GM12873 (cell line): ENCODE measurements around the gene PRUNE2.

Source experiments
- TF ChIP-seq, protein P1 (sequence below): IDR thresholded peaks from 2 replicates; pipeline ENCODE4 v1.5.1; 2012; ENCODE audit warnings: low read depth, mild to moderate bottlenecking, moderate library complexity, low read length, control low read depth; ENCODE audit not compliant: insufficient read depth; ENCODE audit errors: missing control alignments

Gene PRUNE2

DNA sequence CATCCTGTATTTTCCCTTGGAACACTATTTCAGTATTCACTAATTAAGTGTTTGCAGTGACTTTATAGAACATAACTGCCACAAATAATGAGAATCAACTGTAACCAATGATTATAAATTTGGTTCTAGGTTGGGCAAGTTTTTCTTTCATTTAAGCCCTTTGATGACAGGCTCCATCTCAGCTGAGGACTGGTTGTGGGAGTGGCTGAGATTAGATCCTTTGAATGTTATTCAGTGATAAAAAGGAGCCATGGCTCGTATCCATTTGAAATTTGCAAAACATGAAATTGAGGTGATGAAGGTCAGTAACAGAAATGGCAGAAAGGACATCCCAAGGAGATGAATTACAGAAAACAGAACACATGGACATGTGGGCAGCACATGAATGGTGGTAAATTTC, 279.8 kb downstream of the PRUNE2 start:
- TF ChIP-seq, protein P1, sequence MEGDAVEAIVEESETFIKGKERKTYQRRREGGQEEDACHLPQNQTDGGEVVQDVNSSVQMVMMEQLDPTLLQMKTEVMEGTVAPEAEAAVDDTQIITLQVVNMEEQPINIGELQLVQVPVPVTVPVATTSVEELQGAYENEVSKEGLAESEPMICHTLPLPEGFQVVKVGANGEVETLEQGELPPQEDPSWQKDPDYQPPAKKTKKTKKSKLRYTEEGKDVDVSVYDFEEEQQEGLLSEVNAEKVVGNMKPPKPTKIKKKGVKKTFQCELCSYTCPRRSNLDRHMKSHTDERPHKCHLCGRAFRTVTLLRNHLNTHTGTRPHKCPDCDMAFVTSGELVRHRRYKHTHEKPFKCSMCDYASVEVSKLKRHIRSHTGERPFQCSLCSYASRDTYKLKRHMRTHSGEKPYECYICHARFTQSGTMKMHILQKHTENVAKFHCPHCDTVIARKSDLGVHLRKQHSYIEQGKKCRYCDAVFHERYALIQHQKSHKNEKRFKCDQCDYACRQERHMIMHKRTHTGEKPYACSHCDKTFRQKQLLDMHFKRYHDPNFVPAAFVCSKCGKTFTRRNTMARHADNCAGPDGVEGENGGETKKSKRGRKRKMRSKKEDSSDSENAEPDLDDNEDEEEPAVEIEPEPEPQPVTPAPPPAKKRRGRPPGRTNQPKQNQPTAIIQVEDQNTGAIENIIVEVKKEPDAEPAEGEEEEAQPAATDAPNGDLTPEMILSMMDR, result no peak

DNA sequence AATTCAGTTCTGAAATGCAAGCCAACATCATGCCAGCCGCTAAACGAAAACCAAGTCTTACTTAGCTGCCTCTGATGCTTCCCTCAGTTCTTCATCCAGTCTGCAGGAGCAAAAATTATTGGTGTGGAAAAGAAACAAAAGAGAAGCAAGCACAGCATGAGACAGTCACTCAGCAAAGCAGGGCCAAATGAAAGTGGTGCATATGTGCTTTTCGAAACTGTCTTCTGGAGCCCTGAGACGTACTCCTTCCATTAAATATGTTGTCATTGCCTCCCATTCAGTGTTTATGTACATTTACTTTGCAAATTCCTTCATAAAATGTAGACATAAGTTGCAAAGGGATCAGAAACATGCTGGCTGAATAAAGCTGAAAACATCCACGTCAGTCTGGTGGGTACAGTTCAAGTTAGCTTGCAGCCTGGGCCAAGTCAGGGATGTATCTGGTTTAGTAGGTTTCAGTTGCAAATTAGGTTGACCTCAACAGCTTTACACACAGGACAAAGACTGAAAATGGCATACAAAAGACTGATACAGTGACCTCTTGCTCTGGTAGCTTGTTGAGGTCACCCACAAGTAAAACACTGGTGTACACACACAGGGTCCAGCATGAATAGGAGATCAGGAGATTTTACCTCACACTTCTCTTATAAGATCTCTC, 281.4 kb downstream of the PRUNE2 start:
- TF ChIP-seq, protein P1, result no peak

DNA sequence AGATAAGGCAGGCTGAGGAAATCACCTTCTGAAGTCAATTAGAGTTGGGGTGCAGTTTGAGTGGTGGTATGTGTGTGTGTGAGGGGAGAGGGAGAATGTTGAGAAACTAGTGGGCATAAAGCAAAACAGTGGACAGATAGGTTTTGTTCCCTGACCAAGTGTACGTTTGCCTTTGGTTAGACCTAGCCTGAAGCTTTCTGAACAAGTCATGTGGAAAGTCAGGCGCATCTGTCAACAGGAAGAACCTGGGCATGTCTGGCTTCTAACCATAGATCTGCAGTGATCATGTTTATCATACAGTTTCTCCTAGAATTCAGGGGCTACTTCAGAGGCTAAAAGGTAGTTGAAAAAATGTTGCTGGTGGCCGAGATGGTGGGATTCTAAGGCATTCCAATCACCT, 284.9 kb downstream of the PRUNE2 start:
- TF ChIP-seq, protein P1, result no peak

DNA sequence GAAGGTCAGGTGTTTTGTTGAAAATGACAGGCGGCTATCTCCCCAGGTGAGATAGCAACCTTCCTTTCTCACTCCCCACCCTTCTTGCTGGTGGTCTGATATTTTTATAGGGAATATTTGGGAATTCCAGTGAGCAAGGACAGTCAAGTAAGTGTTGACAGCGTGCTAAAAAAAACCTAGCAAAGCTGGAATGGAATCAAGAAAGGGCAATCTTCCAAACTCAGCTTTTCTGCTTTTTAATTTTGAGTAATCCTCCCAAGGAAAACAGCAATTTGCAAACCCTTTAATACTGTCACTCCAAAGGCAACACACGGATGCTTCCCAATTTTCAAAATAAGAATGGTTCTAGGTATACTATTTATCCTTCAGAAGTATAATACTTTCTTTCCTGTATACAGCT, 285.3 kb downstream of the PRUNE2 start:
- TF ChIP-seq, protein P1, result no peak

DNA sequence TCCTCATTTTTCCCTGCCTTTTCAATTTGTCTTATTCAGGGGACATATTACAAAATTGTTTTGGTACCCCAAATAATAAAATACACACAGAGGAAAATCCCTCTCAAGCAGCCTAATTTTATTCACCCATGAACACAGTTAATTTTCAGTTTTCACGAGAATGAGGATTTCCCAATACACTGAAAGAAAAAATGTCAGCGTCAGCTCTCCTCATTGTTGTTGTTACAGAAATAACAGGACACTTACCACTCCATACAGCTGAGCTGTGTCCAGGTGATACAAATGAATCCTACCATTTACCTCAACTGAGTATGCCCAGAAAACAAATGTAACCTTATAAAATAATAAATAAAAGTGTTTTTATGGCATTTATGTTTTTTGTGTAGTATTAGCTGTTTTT, 286.3 kb downstream of the PRUNE2 start:
- TF ChIP-seq, protein P1, result no peak

DNA sequence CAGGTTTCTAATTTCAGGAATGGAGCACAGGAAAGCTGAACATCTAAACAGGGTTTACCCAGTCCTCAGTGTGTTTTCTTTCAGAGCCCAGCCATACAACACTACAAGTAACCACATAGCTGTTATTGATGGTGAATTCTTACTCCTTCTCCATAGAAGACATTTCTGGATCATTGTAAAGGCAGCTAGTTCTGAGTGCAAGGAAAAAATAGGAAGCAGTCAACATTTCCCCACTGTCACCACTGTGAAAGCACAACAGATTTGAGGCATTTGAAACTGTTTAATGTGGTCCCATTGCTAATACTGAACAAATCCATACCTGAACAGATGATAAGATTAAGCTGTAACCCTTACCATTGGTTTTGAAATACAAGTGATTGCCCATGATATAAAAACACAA, 286.7 kb downstream of the PRUNE2 start:
- TF ChIP-seq, protein P1, result no peak

DNA sequence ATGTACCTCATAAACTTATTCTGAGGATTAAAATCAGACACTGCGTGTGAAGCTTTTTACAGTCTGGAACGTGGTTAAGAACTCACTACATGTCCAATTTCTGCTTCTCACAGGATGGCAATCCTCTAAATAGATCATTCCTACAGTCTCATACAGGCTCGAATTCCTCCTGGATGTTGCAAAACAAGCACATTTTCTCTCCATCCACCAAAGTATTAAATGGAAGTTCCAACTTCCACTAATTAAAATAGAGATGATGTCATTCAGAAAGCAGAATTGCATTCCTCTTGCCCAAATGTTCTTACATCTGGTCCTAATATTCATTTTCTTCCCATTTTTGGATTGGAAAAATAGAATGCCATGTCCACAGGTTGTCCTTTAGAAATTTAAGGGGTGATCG, 287.2 kb downstream of the PRUNE2 start:
- TF ChIP-seq, protein P1, result no peak
